ENCODE data around the gene SLC35E1. TPM values are rescaled to one million over a fixed set of nuclear protein-coding genes. Genes with fewer than 3 reads are reported as not detected.

Gene SLC35E1
- total RNA-seq, 1 donor from 2014 or later = 63.1 TPM

GRCh38 chr19:16595097-16595496, 22.9 kb upstream of the SLC35E1 start:
- H3K9ac ChIP-seq (ENCODE audit: low read length) = no peak overlapping the region
- H3K4me3 Mint-ChIP-seq (ENCODE audit: unreplicated experiment) = peak overlapping the region; percentile 54
- H3K9me3 ChIP-seq (ENCODE audit: insufficient read depth, low read depth, low read length) = no peaks in the 10 kb centered on the region
- peaks cover 98% of the 10 kb centered on the region for H4K20me1 ChIP-seq (ENCODE audit: insufficient read depth, low read length)
- TF ChIP-seq CTCF (IDR thresholded peaks at IDR 0.05; ENCODE audit: insufficient read depth, low read depth, low read length) (no peak), EZH2 (IDR thresholded peaks at IDR 0.05; ENCODE audit: insufficient read depth, low read length) (no peak)
- DNase-seq (ENCODE audit: low read depth) (no peak), FAIRE-seq (no peak)
- H3K79me2 ChIP-seq (ENCODE audit: insufficient read depth, low read length) = peaks cover 98% of the 10 kb centered on the region
- no peak overlapping the region for H3K4me2 ChIP-seq (ENCODE audit: low read length)
- H3K27me3 ChIP-seq (ENCODE audit: insufficient read depth, low read length) = no peaks in the 10 kb centered on the region
- H3K36me3 ChIP-seq (ENCODE audit: insufficient read depth, low read length) = no peaks in the 10 kb centered on the region
- no peaks in the 10 kb centered on the region for H3K27me3 Mint-ChIP-seq (ENCODE audit: low read depth, unreplicated experiment)
- H3K36me3 Mint-ChIP-seq (ENCODE audit: low read depth, unreplicated experiment) = peaks cover 13% of the 10 kb centered on the region
- no peak overlapping the region for H3K27ac ChIP-seq (ENCODE audit: low read depth, low read length)
- H3K4me1 ChIP-seq (ENCODE audit: insufficient read depth, low read length) = peaks cover 7% of the 10 kb centered on the region
- no peak overlapping the region for H3K27ac Mint-ChIP-seq (ENCODE audit: unreplicated experiment)
- peaks cover 28% of the 10 kb centered on the region for H3K4me1 Mint-ChIP-seq (ENCODE audit: low read depth, unreplicated experiment)
- no peaks in the 10 kb centered on the region for H3K9me3 Mint-ChIP-seq (ENCODE audit: unreplicated experiment)
- H2AFZ ChIP-seq (ENCODE audit: low read depth, low read length) = no peak overlapping the region
- no peak overlapping the region for H3K4me3 ChIP-seq (ENCODE audit: insufficient read depth, low read depth, low read length)

GRCh38 chr19:16594681-16595091, 22.5 kb upstream of the SLC35E1 start:
- H3K36me3 Mint-ChIP-seq (ENCODE audit: low read depth, unreplicated experiment) = peaks cover 13% of the 10 kb centered on the region
- no peaks in the 10 kb centered on the region for H3K27me3 Mint-ChIP-seq (ENCODE audit: low read depth, unreplicated experiment)
- peaks cover 98% of the 10 kb centered on the region for H3K79me2 ChIP-seq (ENCODE audit: insufficient read depth, low read length)
- peaks cover 30% of the 10 kb centered on the region for H3K4me1 Mint-ChIP-seq (ENCODE audit: low read depth, unreplicated experiment)
- no peaks in the 10 kb centered on the region for H3K27me3 ChIP-seq (ENCODE audit: insufficient read depth, low read length)
- no peaks in the 10 kb centered on the region for H3K36me3 ChIP-seq (ENCODE audit: insufficient read depth, low read length)
- H2AFZ ChIP-seq (ENCODE audit: low read depth, low read length) = no peak overlapping the region
- H3K27ac ChIP-seq (ENCODE audit: low read depth, low read length) = no peak overlapping the region
- no peaks in the 10 kb centered on the region for H3K9me3 Mint-ChIP-seq (ENCODE audit: unreplicated experiment)
- peaks cover 98% of the 10 kb centered on the region for H4K20me1 ChIP-seq (ENCODE audit: insufficient read depth, low read length)
- TF ChIP-seq CTCF (IDR thresholded peaks at IDR 0.05; ENCODE audit: insufficient read depth, low read depth, low read length) (no peak), EZH2 (IDR thresholded peaks at IDR 0.05; ENCODE audit: insufficient read depth, low read length) (no peak)
- H3K4me1 ChIP-seq (ENCODE audit: insufficient read depth, low read length) = peaks cover 7% of the 10 kb centered on the region
- DNase-seq (ENCODE audit: low read depth) (no peak), FAIRE-seq (no peak)
- H3K9me3 ChIP-seq (ENCODE audit: insufficient read depth, low read depth, low read length) = no peaks in the 10 kb centered on the region
- H3K4me3 Mint-ChIP-seq (ENCODE audit: unreplicated experiment) = peak overlapping the region; percentile 54
- H3K9ac ChIP-seq (ENCODE audit: low read length) = no peak overlapping the region
- no peak overlapping the region for H3K4me2 ChIP-seq (ENCODE audit: low read length)
- H3K4me3 ChIP-seq (ENCODE audit: insufficient read depth, low read depth, low read length) = no peak overlapping the region
- no peak overlapping the region for H3K27ac Mint-ChIP-seq (ENCODE audit: unreplicated experiment)

GRCh38 chr19:16594131-16594586, 21.9 kb upstream of the SLC35E1 start:
- Histone ChIP-seq H3K4me3 (ENCODE audit: insufficient read depth, low read depth, low read length) (no peak overlapping the region), H3K9me3 (ENCODE audit: insufficient read depth, low read depth, low read length) (no peaks in the 10 kb centered on the region), H3K79me2 (ENCODE audit: insufficient read depth, low read length) (peaks cover 98% of the 10 kb centered on the region), H3K4me1 (ENCODE audit: insufficient read depth, low read length) (peaks cover 7% of the 10 kb centered on the region), H3K4me2 (ENCODE audit: low read length) (no peak overlapping the region), H4K20me1 (ENCODE audit: insufficient read depth, low read length) (peaks cover 98% of the 10 kb centered on the region), H3K27me3 (ENCODE audit: insufficient read depth, low read length) (no peaks in the 10 kb centered on the region), H3K27ac (ENCODE audit: low read depth, low read length) (no peak overlapping the region), H2AFZ (ENCODE audit: low read depth, low read length) (no peak overlapping the region), H3K36me3 (ENCODE audit: insufficient read depth, low read length) (no peaks in the 10 kb centered on the region), H3K9ac (ENCODE audit: low read length) (no peak overlapping the region)
- no peaks in the 10 kb centered on the region for H3K27me3 Mint-ChIP-seq (ENCODE audit: low read depth, unreplicated experiment)
- TF ChIP-seq EZH2 (IDR thresholded peaks at IDR 0.05; ENCODE audit: insufficient read depth, low read length) (no peak), CTCF (IDR thresholded peaks at IDR 0.05; ENCODE audit: insufficient read depth, low read depth, low read length) (no peak)
- H3K4me1 Mint-ChIP-seq (ENCODE audit: low read depth, unreplicated experiment) = peaks cover 35% of the 10 kb centered on the region
- H3K36me3 Mint-ChIP-seq (ENCODE audit: low read depth, unreplicated experiment) = peaks cover 13% of the 10 kb centered on the region
- DNase-seq (ENCODE audit: low read depth) (no peak), FAIRE-seq (no peak)
- H3K9me3 Mint-ChIP-seq (ENCODE audit: unreplicated experiment) = no peaks in the 10 kb centered on the region
- H3K27ac Mint-ChIP-seq (ENCODE audit: unreplicated experiment) = no peak overlapping the region
- H3K4me3 Mint-ChIP-seq (ENCODE audit: unreplicated experiment) = no peak overlapping the region

All from astrocyte (in vitro differentiated cells and primary cell).